HG02840 (cell line): Measurements from ENCODE around the gene NRCAM.
"Not testable (repeated sequence)": the region's sequence is repeated elsewhere in the genome, so short reads cannot be mapped to it uniquely, and the experiment has no call there.

Experiments
- ATAC-seq: cut with Tn5 transposase; IDR thresholded peaks from one replicate; pipeline ENCODE4 v1.9.1; 2021; ENCODE audit warnings: mild to moderate bottlenecking, moderate library complexity, moderate number of reproducible peaks; ENCODE audit not compliant: unreplicated experiment, low FRiP score

The NRCAM gene

GRCh38 chr7:108259447-108259846, 196.8 kb downstream of the NRCAM start:
- not testable (repeated sequence) for ATAC-seq

GRCh38 chr7:108257954-108258353, 198.3 kb downstream of the NRCAM start:
- no peak for ATAC-seq

- no peak for ATAC-seq
These were observed 202.0 kb downstream of the NRCAM start for GRCh38 chr7:108254259-108254658.

GRCh38 chr7:108253275-108254044, 202.8 kb downstream of the NRCAM start:
- no peak for ATAC-seq

- ATAC-seq: no peak
These were observed 204.1 kb downstream of the NRCAM start for GRCh38 chr7:108252177-108252576.

- ATAC-seq: no peak
These were observed 204.5 kb downstream of the NRCAM start for GRCh38 chr7:108251700-108252099.

GRCh38 chr7:108249453-108249852, 206.8 kb downstream of the NRCAM start:
- no peak for ATAC-seq

- no peak for ATAC-seq
These were observed 207.4 kb downstream of the NRCAM start for GRCh38 chr7:108248821-108249220.

- ATAC-seq: no peak
These were observed 207.8 kb downstream of the NRCAM start for GRCh38 chr7:108248418-108248817.

GRCh38 chr7:108247614-108248013, 208.6 kb downstream of the NRCAM start:
- no peak for ATAC-seq

GRCh38 chr7:108246227-108246837, 209.9 kb downstream of the NRCAM start:
- ATAC-seq: no peak

- no peak for ATAC-seq
These were observed 210.6 kb downstream of the NRCAM start for GRCh38 chr7:108245523-108246226.

- ATAC-seq: no peak
These were observed 212.1 kb downstream of the NRCAM start for GRCh38 chr7:108244110-108244509.

GRCh38 chr7:108239501-108240225, 216.6 kb downstream of the NRCAM start:
- ATAC-seq: no peak

- no peak for ATAC-seq
These were observed 219.4 kb downstream of the NRCAM start for GRCh38 chr7:108236681-108237415.

GRCh38 chr7:108235451-108236061, 220.7 kb downstream of the NRCAM start:
- ATAC-seq: no peak

GRCh38 chr7:108234971-108235450, 221.2 kb downstream of the NRCAM start:
- no peak for ATAC-seq

GRCh38 chr7:108234281-108234680, 222.0 kb downstream of the NRCAM start:
- no peak for ATAC-seq

- ATAC-seq: no peak
These were observed 224.2 kb downstream of the NRCAM start for GRCh38 chr7:108232076-108232475.

GRCh38 chr7:108231221-108231620, 225.0 kb downstream of the NRCAM start:
- ATAC-seq: no peak
